HG02852 (cell line): ENCODE results near the gene GNB3.
"Not testable (repeated sequence)": the region's sequence is repeated elsewhere in the genome, so short reads cannot be mapped to it uniquely, and the experiment has no call there.

Source experiments
- ATAC-seq: cut with Tn5 transposase; IDR thresholded peaks from one replicate; pipeline ENCODE4 v1.9.1; 2021; ENCODE audit warnings: mild to moderate bottlenecking, moderate library complexity; ENCODE audit not compliant: unreplicated experiment

The GNB3 gene

GRCh38 chr12:6858799-6859198 lies 18.1 kb downstream of the GNB3 start:
- no peak for ATAC-seq

GRCh38 chr12:6860116-6860515 lies 19.4 kb downstream of the GNB3 start:
- no peak for ATAC-seq

DNA sequence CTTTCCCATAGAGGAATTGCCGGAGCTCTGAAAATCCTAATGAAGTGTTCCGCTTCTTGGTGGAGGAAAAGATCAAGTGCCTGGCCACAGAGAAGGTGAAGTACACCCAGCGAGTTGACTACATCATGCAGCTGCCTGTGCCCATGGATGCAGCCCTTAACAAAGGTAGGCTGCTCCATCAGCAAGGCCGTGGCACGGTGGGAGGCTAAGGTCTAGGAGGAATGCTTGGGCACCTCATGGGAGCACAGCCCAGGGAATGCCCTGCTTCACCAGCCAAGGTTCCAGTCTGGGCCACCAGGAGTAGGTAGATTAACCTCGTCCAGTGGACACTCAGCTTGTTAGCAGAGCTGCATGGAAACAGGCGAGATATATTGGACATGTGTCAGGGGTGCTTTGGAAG lies 20.2 kb downstream of the GNB3 start:
- no peak for ATAC-seq

DNA sequence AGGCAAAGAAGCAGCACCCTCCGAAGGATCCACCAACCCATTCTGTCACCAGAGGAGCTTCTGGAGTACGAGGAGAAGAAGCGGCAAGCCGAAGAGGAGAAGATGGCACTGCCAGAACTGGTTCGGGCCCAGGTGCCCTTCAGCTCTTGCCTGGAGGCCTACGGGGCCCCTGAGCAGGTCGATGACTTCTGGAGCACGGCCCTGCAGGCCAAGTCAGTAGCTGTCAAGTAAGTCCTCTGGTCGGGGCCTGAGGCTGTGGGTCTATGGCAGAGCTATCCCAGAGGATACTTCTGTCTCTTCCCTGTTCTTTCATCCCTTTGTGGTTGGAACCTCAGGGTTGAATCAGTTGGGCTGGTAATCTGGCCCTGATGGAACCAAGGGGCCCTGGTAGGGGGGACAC lies 20.7 kb downstream of the GNB3 start:
- no peak for ATAC-seq

DNA sequence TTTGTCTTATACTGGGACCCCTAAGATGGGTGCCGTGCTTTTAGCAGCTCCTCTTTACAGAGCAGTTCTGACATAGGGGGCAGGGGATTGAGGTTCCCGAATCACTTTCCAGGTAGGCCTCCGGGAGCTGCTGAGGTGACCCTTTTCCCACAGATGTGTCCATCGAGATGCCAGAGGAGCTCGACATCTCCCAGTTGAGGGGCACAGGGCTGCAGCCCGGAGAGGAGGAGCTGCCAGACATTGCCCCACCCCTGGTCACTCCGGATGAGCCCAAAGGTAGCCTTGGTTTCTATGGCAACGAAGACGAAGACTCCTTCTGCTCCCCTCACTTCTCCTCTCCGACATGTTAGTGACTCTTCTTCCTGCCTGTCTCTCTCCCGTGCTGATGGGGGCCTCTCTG lies 22.3 kb downstream of the GNB3 start:
- ATAC-seq, result no peak

DNA sequence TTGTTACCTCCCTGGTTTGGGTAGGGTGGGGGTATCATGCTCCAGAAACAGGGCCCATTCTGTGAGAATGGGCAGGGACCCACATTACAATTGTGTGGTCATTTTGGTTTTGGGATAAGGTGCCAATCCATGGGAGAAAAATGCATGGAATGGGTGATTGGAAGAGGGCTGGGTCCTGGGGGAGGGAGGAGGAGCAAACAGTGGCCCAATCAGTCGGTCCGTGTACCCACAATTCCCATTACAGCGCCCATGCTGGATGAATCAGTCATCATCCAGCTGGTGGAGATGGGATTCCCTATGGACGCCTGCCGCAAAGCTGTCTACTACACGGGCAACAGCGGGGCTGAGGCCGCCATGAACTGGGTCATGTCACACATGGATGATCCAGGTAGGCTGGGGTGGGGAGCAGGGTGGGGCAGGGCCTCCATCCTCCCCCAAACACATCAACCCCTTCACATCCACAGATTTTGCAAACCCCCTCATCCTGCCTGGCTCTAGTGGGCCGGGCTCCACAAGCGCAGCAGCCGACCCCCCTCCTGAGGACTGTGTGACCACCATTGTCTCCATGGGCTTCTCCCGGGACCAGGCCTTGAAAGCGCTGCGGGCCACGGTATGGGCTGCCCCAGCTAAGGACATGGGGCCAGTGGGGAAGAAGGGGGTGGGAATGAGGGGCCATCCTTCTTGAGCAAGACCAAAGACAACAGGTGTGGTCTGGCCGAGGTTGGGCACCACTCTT lies 23.0 kb downstream of the GNB3 start:
- ATAC-seq, result no peak

DNA sequence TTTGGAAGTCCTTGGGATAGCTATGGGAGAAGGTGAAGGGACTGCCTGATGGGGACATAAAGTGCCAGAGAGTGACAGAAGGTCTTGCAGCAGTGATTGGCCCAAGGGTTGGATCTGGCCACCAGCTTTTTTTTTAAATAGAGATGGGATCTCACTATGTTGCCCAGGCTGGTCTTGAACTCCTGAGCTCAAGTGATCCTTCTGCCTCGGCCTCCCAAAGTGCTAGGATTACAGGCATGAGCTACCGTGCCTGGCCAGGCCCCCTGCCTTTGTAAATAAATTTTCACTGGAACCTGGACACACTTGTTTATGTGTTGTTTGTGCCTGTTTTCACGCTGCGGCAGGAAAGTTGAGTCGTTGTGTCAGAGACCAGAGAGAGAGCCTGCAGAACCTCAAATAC lies 24.6 kb downstream of the GNB3 start:
- not testable (repeated sequence) for ATAC-seq

- no peak for ATAC-seq
These were observed 25.6 kb downstream of the GNB3 start for GRCh38 chr12:6866163-6866919.

GRCh38 chr12:6866920-6867412 lies 26.2 kb downstream of the GNB3 start:
- peak; percentile 14 for ATAC-seq

- ATAC-seq, result peak; percentile 68
These were observed 26.9 kb downstream of the GNB3 start, which contains the start of gene TPI1 for GRCh38 chr12:6867413-6868210. TPI1 (plus strand) TSS chr12:6867531; CDS start chr12:6867567, 36 bp downstream.

- no peak for ATAC-seq
These were observed 27.7 kb downstream of the GNB3 start for GRCh38 chr12:6868211-6869048.

- ATAC-seq, result no peak
These were observed 28.6 kb downstream of the GNB3 start for GRCh38 chr12:6869049-6870021.

DNA sequence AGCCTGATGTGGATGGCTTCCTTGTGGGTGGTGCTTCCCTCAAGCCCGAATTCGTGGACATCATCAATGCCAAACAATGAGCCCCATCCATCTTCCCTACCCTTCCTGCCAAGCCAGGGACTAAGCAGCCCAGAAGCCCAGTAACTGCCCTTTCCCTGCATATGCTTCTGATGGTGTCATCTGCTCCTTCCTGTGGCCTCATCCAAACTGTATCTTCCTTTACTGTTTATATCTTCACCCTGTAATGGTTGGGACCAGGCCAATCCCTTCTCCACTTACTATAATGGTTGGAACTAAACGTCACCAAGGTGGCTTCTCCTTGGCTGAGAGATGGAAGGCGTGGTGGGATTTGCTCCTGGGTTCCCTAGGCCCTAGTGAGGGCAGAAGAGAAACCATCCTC lies 29.6 kb downstream of the GNB3 start:
- not testable (repeated sequence) for ATAC-seq

DNA sequence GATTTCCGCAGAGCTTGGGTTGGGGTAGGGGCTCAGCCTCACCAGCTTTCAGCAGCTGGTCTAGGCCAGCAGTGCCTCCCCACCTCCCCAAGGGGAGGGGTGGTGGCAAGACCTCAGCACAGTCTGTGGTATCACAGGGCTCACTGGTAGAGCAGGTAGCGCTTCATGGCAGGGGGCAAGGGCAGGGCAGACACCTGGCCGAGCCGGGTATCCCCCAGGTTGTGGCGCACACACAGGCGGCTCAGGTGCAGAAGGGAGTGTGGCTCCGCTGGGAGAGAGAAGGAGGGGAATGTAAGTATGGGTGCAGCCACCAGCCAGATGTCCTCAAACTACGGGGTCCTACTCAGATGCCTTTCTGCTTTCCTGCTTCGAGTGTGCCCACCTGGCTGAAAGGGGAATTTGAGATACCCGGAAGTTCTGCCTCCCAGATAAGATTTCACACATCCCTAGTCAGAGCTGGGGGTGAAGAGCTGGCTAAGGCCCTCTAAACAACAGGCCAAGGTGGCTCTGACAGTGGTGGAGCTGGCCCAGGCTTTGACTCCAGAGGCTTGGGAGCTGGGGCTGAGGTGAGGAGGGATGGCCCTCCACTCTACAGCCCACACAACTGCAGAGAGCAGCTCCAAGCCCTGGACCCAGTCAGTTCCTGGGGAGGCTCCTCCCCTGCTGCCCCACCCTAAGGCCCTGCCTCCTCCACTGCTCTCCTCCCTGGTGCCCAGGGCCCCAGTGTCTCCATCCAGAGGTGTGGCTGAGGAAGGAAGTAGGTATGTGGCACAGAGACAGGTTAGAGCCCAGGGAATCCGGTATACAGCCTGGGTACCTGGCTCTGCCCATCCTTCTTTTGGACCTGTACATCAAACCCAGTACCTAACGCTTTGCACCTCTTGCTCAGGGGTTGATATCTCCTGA lies 30.6 kb downstream of the GNB3 start:
- no peak for ATAC-seq

- no peak for ATAC-seq
These were observed 31.6 kb downstream of the GNB3 start for GRCh38 chr12:6872073-6873048.

DNA sequence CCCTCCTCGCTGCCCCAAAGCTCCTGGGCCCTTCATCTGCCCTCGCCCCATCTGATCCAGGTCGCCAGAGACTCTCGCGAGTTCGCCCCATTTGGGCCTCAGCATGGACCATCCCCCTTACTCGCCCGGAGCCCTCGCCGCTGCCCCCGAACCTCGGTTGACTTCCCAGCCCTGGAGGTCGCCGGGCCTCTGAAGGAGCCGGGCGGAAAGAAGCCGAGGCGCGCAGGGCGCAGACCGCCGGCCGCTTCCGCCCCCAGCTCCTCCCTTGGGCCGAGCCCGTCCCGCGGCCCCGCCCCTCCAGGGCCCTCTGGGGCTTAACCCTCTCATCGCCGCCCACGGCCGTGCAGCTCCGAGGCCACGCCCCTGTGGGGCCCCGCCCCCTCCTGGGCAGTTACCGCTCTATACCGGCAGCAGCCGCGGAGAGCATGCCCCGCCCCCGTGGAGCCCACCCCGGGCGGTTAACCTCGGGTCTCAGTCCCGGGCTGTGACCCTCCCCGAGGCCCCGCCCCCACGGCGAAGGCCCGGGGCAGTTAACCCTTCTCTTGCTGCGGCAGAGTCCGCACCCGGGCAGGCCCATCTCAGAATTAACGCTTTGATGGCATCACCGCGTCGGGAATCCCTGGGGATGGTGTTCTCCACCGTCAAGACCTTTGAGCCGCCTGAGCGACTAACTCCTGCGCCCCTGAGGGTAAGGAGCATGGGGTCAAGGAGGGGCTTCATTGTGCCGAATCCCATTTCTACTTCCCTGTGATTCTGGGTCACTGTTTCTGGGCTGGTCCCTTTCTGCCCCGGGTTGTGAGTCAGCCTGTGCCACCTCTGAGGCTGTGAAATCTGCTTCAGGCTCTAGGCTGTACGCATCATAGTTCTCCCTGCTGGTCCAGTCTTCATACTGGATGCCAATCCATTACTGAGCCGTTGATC lies 32.6 kb downstream of the GNB3 start, which contains the start of gene SPSB2:
SPSB2 (minus strand) TSS at position 210 of the 921 bp plus-strand sequence. CDS start 402 bp downstream, outside the sequence.
- peak; percentile 79 for ATAC-seq
